AG10803 (cell line): ENCODE results near the gene KCNK7.

Experiments used
- DNase-seq: peaks from one replicate; pipeline ENCODE4 v3.0.0; 2010; ENCODE audit warnings: low read depth
- H3K4me3 ChIP-seq: 2 replicates; pipeline ENCODE4 v1.5.1; 2011; ENCODE audit warnings: mild to moderate bottlenecking, low read length, control low read depth
- CTCF ChIP-seq: conservative IDR thresholded peaks from 2 replicates; pipeline ENCODE4 v1.5.1; 2011; ENCODE audit warnings: mild to moderate bottlenecking, low read length, control low read depth, inconsistent platforms

Gene KCNK7

GRCh38 chr11:65578667-65579066 is 16.9 kb downstream of the KCNK7 start:
- DNase-seq = no peak
- H3K4me3 ChIP-seq = no peak overlapping the region
- no peak for TF ChIP-seq CTCF

DNA sequence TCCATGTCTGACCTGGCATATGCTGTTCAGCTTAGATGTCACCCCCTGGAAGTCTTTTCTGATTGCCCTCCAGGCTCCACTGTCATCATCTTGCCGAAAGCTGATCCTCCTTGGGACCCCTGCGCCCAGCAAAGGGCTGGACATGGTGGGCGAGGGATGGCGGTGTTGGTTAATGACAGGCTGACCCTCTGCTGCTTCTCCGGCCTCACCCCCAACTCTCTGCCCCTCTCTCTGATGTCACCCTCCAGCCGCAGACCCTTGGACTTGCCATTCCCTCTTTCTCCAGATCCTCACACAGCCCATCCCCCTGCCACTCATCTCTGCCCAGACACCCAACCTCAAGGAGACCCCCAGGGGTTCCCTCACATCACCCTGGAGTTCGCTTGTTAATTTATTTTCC is 17.5 kb downstream of the KCNK7 start:
- no peak for DNase-seq
- peak overlapping the region; percentile 75 for H3K4me3 ChIP-seq
- TF ChIP-seq CTCF = no peak

GRCh38 chr11:65577756-65578109 is 17.9 kb downstream of the KCNK7 start:
- no peak for DNase-seq
- H3K4me3 ChIP-seq = peak overlapping the region; percentile 75
- TF ChIP-seq CTCF = no peak

- peak overlapping the region; percentile 75 for H3K4me3 ChIP-seq
- DNase-seq = peak; percentile 65
- no peak for TF ChIP-seq CTCF
These were observed 18.5 kb downstream of the KCNK7 start for GRCh38 chr11:65576867-65577755.

- no peak for DNase-seq
- peak overlapping the region; percentile 75 for H3K4me3 ChIP-seq
- no peak for TF ChIP-seq CTCF
These were observed 19.3 kb downstream of the KCNK7 start for GRCh38 chr11:65576232-65576866.

GRCh38 chr11:65575568-65576231 is 19.9 kb downstream of the KCNK7 start, which contains the start of gene EHBP1L1:
Gene EHBP1L1, plus strand, starts transcription at chr11:65576053. Its CDS starts 250 bp downstream, at chr11:65576303.
- TF ChIP-seq CTCF = no peak
- H3K4me3 ChIP-seq = peak within 1 kb of the TSS; percentile 75
- DNase-seq = no peak
